ENCODE results near the gene SFMBT1.

The SFMBT1 gene

GRCh38 chr3:53075743-53076140 lies 29.9 kb upstream of the SFMBT1 start:
- Histone ChIP-seq H3K27me3 (no peaks in the 10 kb centered on the region), H3K36me3 (no peaks in the 10 kb centered on the region), H3K4me1 (peaks cover 4% of the 10 kb centered on the region; the same call in 1 of the 2 replicates), H3K9me3 (no peaks in the 10 kb centered on the region), H3K4me3 (ENCODE audit: low read depth, low read length) (no peak overlapping the region)
- TF ChIP-seq CTCF (IDR thresholded peaks at IDR 0.05; ENCODE audit: low read depth, low read length): no peak
- no peak for DNase-seq

GRCh38 chr3:53074761-53075742 lies 29.2 kb upstream of the SFMBT1 start:
- Histone ChIP-seq H3K4me1 (peaks cover 4% of the 10 kb centered on the region; the same call in 1 of the 2 replicates), H3K9me3 (no peaks in the 10 kb centered on the region), H3K4me3 (ENCODE audit: low read depth, low read length) (no peak overlapping the region), H3K36me3 (no peaks in the 10 kb centered on the region), H3K27me3 (no peaks in the 10 kb centered on the region)
- TF ChIP-seq CTCF (IDR thresholded peaks at IDR 0.05; ENCODE audit: low read depth, low read length): no peak
- no peak for DNase-seq

- no peak overlapping the region for H3K4me3 ChIP-seq (ENCODE audit: low read depth, low read length)
- H3K36me3 ChIP-seq: no peaks in the 10 kb centered on the region
- DNase-seq: no peak
- no peaks in the 10 kb centered on the region for H3K9me3 ChIP-seq
- no peaks in the 10 kb centered on the region for H3K27me3 ChIP-seq
- H3K4me1 ChIP-seq: peaks cover 4% of the 10 kb centered on the region; the same call in 1 of the 2 replicates
- no peak for TF ChIP-seq CTCF (IDR thresholded peaks at IDR 0.05; ENCODE audit: low read depth, low read length)
Observed at GRCh38 chr3:53074366-53074696, 28.5 kb upstream of the SFMBT1 start.

GRCh38 chr3:53073553-53074365 lies 27.9 kb upstream of the SFMBT1 start:
- H3K4me3 ChIP-seq (ENCODE audit: low read depth, low read length): no peak overlapping the region
- peak; percentile 29 for DNase-seq

More at GRCh38 chr3:53073553-53074365, 27.9 kb upstream of the SFMBT1 start:
- no peaks in the 10 kb centered on the region for H3K27me3 ChIP-seq
- no peaks in the 10 kb centered on the region for H3K36me3 ChIP-seq
- H3K4me1 ChIP-seq: peaks cover 4% of the 10 kb centered on the region; the same call in 1 of the 2 replicates
- no peak for TF ChIP-seq CTCF (IDR thresholded peaks at IDR 0.05; ENCODE audit: low read depth, low read length)
- H3K9me3 ChIP-seq: no peaks in the 10 kb centered on the region
